H9 (cell line): ENCODE measurements around the gene FSTL4. TPM values are rescaled to one million over a fixed set of nuclear protein-coding genes. Genes with fewer than 3 reads are reported as not detected.

ENCODE experiments used
- DNase-seq: peaks from one replicate; pipeline ENCODE4 v3.0.0-alpha.2; 2017
- H2AFZ ChIP-seq: one replicate; pipeline ENCODE4 v1.6.1; 2013; ENCODE audit warnings: mild to moderate bottlenecking, low read length, control low read depth, moderate library complexity
- H2AK5ac ChIP-seq: 2 replicates; pipeline ENCODE4 v1.6.1; 2013; ENCODE audit warnings: low read length, control low read depth, mixed read lengths; ENCODE audit not compliant: insufficient read length
- H2BK120ac ChIP-seq: one replicate; pipeline ENCODE4 v1.6.1; 2013; ENCODE audit warnings: low read depth, mild to moderate bottlenecking, low read length, control low read depth, inconsistent platforms; ENCODE audit not compliant: poor library complexity, severe bottlenecking
- H2BK12ac ChIP-seq: 2 replicates; pipeline ENCODE4 v1.6.1; 2013; ENCODE audit warnings: low read length, control low read depth, mixed read lengths, low read depth; ENCODE audit not compliant: insufficient read length
- H2BK15ac ChIP-seq: 2 replicates; pipeline ENCODE4 v1.6.1; 2013; ENCODE audit warnings: low read depth, low read length, control low read depth
- H2BK20ac ChIP-seq: one replicate; pipeline ENCODE4 v1.6.1; 2013; ENCODE audit warnings: low read depth, mild to moderate bottlenecking, low read length, control low read depth, inconsistent platforms; ENCODE audit not compliant: poor library complexity, severe bottlenecking
- H2BK5ac ChIP-seq: 2 replicates; pipeline ENCODE4 v1.6.1; 2013; ENCODE audit warnings: low read length, control low read depth, mixed read lengths; ENCODE audit not compliant: insufficient read length
- H3K14ac ChIP-seq: 2 replicates; pipeline ENCODE4 v1.6.1; 2013; ENCODE audit warnings: low read length, control low read depth; ENCODE audit not compliant: insufficient read depth
- H3K18ac ChIP-seq: 2 replicates; pipeline ENCODE4 v1.6.1; 2013; ENCODE audit warnings: low read depth, mild to moderate bottlenecking, mixed read lengths, low read length, control low read depth; ENCODE audit not compliant: insufficient read length
- H3K23ac ChIP-seq: 2 replicates; pipeline ENCODE4 v1.6.1; 2013; ENCODE audit warnings: low read length, control low read depth, mixed read lengths, low read depth; ENCODE audit not compliant: insufficient read length
- H3K23me2 ChIP-seq: 2 replicates; pipeline ENCODE4 v1.6.1; 2013; ENCODE audit warnings: low read depth, mild to moderate bottlenecking, mixed read lengths, low read length, control low read depth; ENCODE audit not compliant: insufficient read length, poor library complexity, severe bottlenecking
- H3K27ac ChIP-seq: 2 replicates; pipeline ENCODE4 v1.5.1; 2013; ENCODE audit warnings: low read length, control low read depth, mixed read lengths, low read depth; ENCODE audit not compliant: insufficient read length
- H3K27me3 ChIP-seq: 2 replicates; pipeline ENCODE4 v1.6.1; 2013; ENCODE audit warnings: low read length, control low read depth, inconsistent platforms; ENCODE audit not compliant: insufficient read depth
- H3K4ac ChIP-seq: 2 replicates; pipeline ENCODE4 v1.6.1; 2013; ENCODE audit warnings: low read depth, mild to moderate bottlenecking, control low read depth, inconsistent platforms, low read length, moderate library complexity
- H3K4me1 ChIP-seq: 2 replicates; pipeline ENCODE4 v1.6.1; 2013; ENCODE audit warnings: low read length, control low read depth, inconsistent platforms; ENCODE audit not compliant: insufficient read depth
- H3K4me2 ChIP-seq: 2 replicates; pipeline ENCODE4 v1.6.1; 2013; ENCODE audit warnings: low read length, control low read depth, mixed read lengths; ENCODE audit not compliant: insufficient read length, insufficient read depth
- H3K56ac ChIP-seq: 2 replicates; pipeline ENCODE4 v1.6.1; 2013; ENCODE audit warnings: low read depth, mild to moderate bottlenecking, mixed read lengths, low read length, control low read depth; ENCODE audit not compliant: insufficient read length
- H3K79me1 ChIP-seq: 2 replicates; pipeline ENCODE4 v1.6.1; 2013; ENCODE audit warnings: low read depth, mild to moderate bottlenecking, moderate library complexity, low read length, control low read depth, inconsistent platforms; ENCODE audit not compliant: insufficient read depth, poor library complexity, severe bottlenecking
- H3K79me2 ChIP-seq: 2 replicates; pipeline ENCODE4 v1.6.1; 2013; ENCODE audit warnings: low read length, control low read depth, inconsistent platforms; ENCODE audit not compliant: insufficient read depth
- H3K9ac ChIP-seq: 2 replicates; pipeline ENCODE4 v1.6.1; 2013; ENCODE audit warnings: low read length, control low read depth, mixed read lengths; ENCODE audit not compliant: insufficient read length; ENCODE audit errors: extremely low read depth
- H3K9me3 ChIP-seq: one replicate; pipeline ENCODE4 v1.6.1; 2013; ENCODE audit warnings: low read depth, low read length, inconsistent platforms; ENCODE audit not compliant: control insufficient read depth
- H3T11ph ChIP-seq: one replicate; pipeline ENCODE4 v1.6.1; 2013; ENCODE audit warnings: mild to moderate bottlenecking, low read length, control low read depth, inconsistent platforms
- H4K20me1 ChIP-seq: one replicate; pipeline ENCODE4 v1.6.1; 2013; ENCODE audit not compliant: control insufficient read depth, insufficient read length, insufficient read depth
- H4K5ac ChIP-seq: 2 replicates; pipeline ENCODE4 v1.6.1; 2013; ENCODE audit warnings: low read depth, mild to moderate bottlenecking, mixed read lengths, low read length, control low read depth; ENCODE audit not compliant: insufficient read length
- H4K8ac ChIP-seq: replicated peaks from 2 replicates; pipeline ENCODE4 v1.6.1; 2013; ENCODE audit warnings: low read length, control low read depth, mixed read lengths, low read depth; ENCODE audit not compliant: insufficient read length
- H4K91ac ChIP-seq: 2 replicates; pipeline ENCODE4 v1.6.1; 2013; ENCODE audit warnings: low read depth, mild to moderate bottlenecking, moderate library complexity, mixed read lengths, low read length, control low read depth; ENCODE audit not compliant: insufficient read length
- H3K27ac Mint-ChIP-seq, 3 experiments: 2 replicates in 2 of 3; 3 replicates in 1 of 3; pipeline ENCODE4 v1.8.0; 2020 to 2021; ENCODE audit warnings: mixed read lengths in 3 of 3, mild to moderate bottlenecking in 1 of 3, moderate library complexity in 1 of 3
- H3K27me3 Mint-ChIP-seq: 2 replicates; pipeline ENCODE4 v1.8.0; 2021; ENCODE audit warnings: low read depth, mild to moderate bottlenecking, moderate library complexity, mixed read lengths
- H3K36me3 Mint-ChIP-seq, 3 experiments: 2 replicates in 2 of 3; 3 replicates in 1 of 3; pipeline ENCODE4 v1.8.0; 2020 to 2021; ENCODE audit warnings: low read depth in 3 of 3, mixed read lengths in 3 of 3; ENCODE audit not compliant: insufficient read depth in 1 of 3
- H3K4me1 Mint-ChIP-seq, 2 experiments: 2 replicates each; pipeline ENCODE4 v1.8.0; 2020; ENCODE audit warnings: mixed read lengths in 2 of 2
- H3K4me3 Mint-ChIP-seq, 2 experiments: 2 replicates in 1 of 2; 3 replicates in 1 of 2; pipeline ENCODE4 v1.8.0; 2020 to 2021; ENCODE audit warnings: mild to moderate bottlenecking in 2 of 2, mixed read lengths in 2 of 2, moderate library complexity in 1 of 2
- H3K9me3 Mint-ChIP-seq, 2 experiments: 2 replicates in 1 of 2; 3 replicates in 1 of 2; pipeline ENCODE4 v1.8.0; 2020; ENCODE audit warnings: mild to moderate bottlenecking in 2 of 2, mixed read lengths in 2 of 2, moderate library complexity in 1 of 2
- WGBS: extraction: QIAGEN DNeasy Blood & Tissue Kit; methylation state at CpG from one replicate; pipeline ENCODE4 v1.1.7; 2013; ENCODE audit warnings: missing lambda C conversion rate, low lambda C conversion rate, mixed read lengths; ENCODE audit not compliant: insufficient read length; ENCODE audit errors: extremely low coverage; 5-methylcytosine and 5-hydroxymethylcytosine counted together
- total RNA-seq: library from RNA; stranded (reverse); gene quantifications from 2 replicates; pipeline ENCODE4 v1.2.1, GENCODE V29; 2021
- TF ChIP-seq, protein P1 (sequence below): fragments of 200-600 bp; sonication (generic); conservative IDR thresholded peaks from 3 replicates; pipeline ENCODE4 v1.8.0; 2021; ENCODE audit warnings: antibody characterized with exemption, mild to moderate bottlenecking

The FSTL4 gene
- total RNA-seq, 1 experiment from 2014 or later, result 5.7 TPM

DNA sequence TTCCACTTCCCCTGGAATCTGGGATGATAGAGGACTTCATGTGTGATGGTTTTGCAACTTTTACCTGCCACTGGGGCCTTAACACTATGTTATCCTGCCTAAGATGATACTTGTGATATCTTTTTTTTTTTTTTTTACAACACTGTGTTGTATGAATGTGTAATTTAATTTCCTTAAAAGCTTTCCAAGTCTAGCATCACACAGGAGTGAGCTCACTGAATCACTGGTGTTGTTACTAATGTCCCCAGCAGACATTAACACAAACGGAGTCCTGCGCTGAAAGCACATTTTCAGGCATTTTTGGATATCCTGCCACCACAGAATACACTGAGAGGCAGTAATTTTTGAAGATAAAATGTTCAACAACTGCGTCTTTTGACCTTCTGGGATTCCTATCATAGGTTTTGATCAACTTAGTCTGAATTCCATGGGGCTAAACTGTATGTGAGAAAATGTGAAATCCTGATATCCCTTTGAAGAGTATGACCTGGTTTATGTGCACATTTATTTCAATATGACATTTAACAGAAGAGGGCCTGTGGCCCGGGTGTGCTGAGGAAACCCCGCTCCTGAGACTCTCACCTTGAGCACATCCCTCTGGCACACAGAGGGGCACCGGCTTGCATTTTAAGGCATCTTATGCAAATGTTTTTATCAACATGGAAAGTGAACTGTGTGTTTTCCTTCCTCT lies 118.0 kb downstream of the FSTL4 start:
- Histone ChIP-seq H3K56ac (no peak overlapping the region), H2AK5ac (no peak overlapping the region), H3K27ac (no peak overlapping the region), H3K4me2 (no peak overlapping the region), H4K5ac (no peak overlapping the region), H3K9ac (no peak overlapping the region), H3K18ac (no peak overlapping the region), H4K20me1 (no peaks in the 10 kb centered on the region), H2BK20ac (no peak overlapping the region), H2BK120ac (no peak overlapping the region), H3K79me2 (no peaks in the 10 kb centered on the region), H2BK12ac (no peak overlapping the region), H3K27me3 (no peaks in the 10 kb centered on the region), H3K23me2 (no peaks in the 10 kb centered on the region), H4K91ac (no peak overlapping the region), H2BK15ac (no peak overlapping the region), H2AFZ (no peak overlapping the region), H3K14ac (no peak overlapping the region), H3K79me1 (no peaks in the 10 kb centered on the region), H3K9me3 (no peaks in the 10 kb centered on the region), H3K23ac (no peak overlapping the region), H2BK5ac (no peak overlapping the region), H3K4ac (no peak overlapping the region), H3T11ph (no peak overlapping the region), H4K8ac (no peak overlapping the region), H3K4me1 (no peaks in the 10 kb centered on the region)
- no peak for DNase-seq
- H3K4me1 Mint-ChIP-seq, result no peaks in the 10 kb centered on the region
- no CpG with 5 or more reads among the region's 6 CpGs for WGBS
- no peaks in the 10 kb centered on the region; the same call in none of the 2 replicates for H3K27me3 Mint-ChIP-seq
- H3K27ac Mint-ChIP-seq, result no peak overlapping the region
- peaks cover 4 to 9% of the 10 kb centered on the region in 2 experiments; a peak in 4 of 5 replicates for H3K9me3 Mint-ChIP-seq
- TF ChIP-seq, protein P1, sequence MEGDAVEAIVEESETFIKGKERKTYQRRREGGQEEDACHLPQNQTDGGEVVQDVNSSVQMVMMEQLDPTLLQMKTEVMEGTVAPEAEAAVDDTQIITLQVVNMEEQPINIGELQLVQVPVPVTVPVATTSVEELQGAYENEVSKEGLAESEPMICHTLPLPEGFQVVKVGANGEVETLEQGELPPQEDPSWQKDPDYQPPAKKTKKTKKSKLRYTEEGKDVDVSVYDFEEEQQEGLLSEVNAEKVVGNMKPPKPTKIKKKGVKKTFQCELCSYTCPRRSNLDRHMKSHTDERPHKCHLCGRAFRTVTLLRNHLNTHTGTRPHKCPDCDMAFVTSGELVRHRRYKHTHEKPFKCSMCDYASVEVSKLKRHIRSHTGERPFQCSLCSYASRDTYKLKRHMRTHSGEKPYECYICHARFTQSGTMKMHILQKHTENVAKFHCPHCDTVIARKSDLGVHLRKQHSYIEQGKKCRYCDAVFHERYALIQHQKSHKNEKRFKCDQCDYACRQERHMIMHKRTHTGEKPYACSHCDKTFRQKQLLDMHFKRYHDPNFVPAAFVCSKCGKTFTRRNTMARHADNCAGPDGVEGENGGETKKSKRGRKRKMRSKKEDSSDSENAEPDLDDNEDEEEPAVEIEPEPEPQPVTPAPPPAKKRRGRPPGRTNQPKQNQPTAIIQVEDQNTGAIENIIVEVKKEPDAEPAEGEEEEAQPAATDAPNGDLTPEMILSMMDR, result no peak
- no peaks in the 10 kb centered on the region; a peak in 1 of 7 replicates for H3K36me3 Mint-ChIP-seq
- no peak overlapping the region for H3K4me3 Mint-ChIP-seq
